B cell (primary cell): ENCODE measurements around the gene ZNF669. TPM values are rescaled to one million over a fixed set of nuclear protein-coding genes. Genes with fewer than 3 reads are reported as not detected.

Source experiments
- ATAC-seq: fragments of 200-7000 bp; cut with Tn5 transposase; one replicate; pipeline ENCODE4 v1.10.0; 2021; ENCODE audit warnings: low read depth, mild to moderate bottlenecking, moderate number of reproducible peaks, moderate library complexity
- CTCF ChIA-PET: fragments of 350-600 bp; sonication (Branson Sonifier 250); formaldehyde crosslinking; loops from one replicate; lab custom pipeline; 2021; ENCODE audit warnings: antibody characterized with exemption, inconsistent platforms; lab: Charles Lee
- POLR2A ChIA-PET: fragments of 350-600 bp; sonication (Branson Sonifier 250); formaldehyde crosslinking; loops from one replicate; lab custom pipeline; 2021; ENCODE audit warnings: antibody characterized with exemption; lab: Charles Lee
- DNase-seq: peaks from one replicate; pipeline ENCODE4 v3.0.0; 2013
- H2AFZ ChIP-seq: 2 replicates; pipeline ENCODE4 v1.6.1; 2012; ENCODE audit warnings: mild to moderate bottlenecking, low read depth, low read length; ENCODE audit not compliant: insufficient read depth, poor library complexity, severe bottlenecking
- H3K27ac ChIP-seq, 2 donors: 1 replicate in 1 of 2; 2 replicates in 1 of 2; pipeline ENCODE4 v1.5.1; 2012 to 2013; ENCODE audit warnings: low read length in 2 of 2, mild to moderate bottlenecking in 2 of 2, moderate library complexity in 1 of 2
- H3K27me3 ChIP-seq, 4 experiments: fragments of 200-600 bp in 1 of 4; sonication (generic) in 1 of 4; replicated peaks in 1 of 4; 1 replicate in 2 of 4; 2 replicates in 2 of 4; pipeline versions ENCODE4 v1.6.1 to v1.7.0; 2013 to 2016; ENCODE audit warnings: low read length in 3 of 4, mild to moderate bottlenecking in 2 of 4, mixed read lengths in 1 of 4, moderate library complexity in 1 of 4; ENCODE audit not compliant: insufficient read depth in 4 of 4, control insufficient read depth in 3 of 4; ENCODE audit errors: control extremely low read depth in 1 of 4
- H3K36me3 ChIP-seq, 2 experiments: replicated peaks in 1 of 2; 1 replicate in 1 of 2; 2 replicates in 1 of 2; pipeline versions ENCODE4 v1.6.1 to v1.7.1; 2013; ENCODE audit warnings: low read length in 1 of 2; ENCODE audit not compliant: insufficient read depth in 2 of 2, control insufficient read depth in 1 of 2; ENCODE audit errors: control extremely low read depth in 1 of 2, extremely low read depth in 1 of 2
- H3K4me1 ChIP-seq, 2 donors: fragments of 200-600 bp in 1 of 2; sonication (generic) in 1 of 2; 1 replicate in 1 of 2; 2 replicates in 1 of 2; pipeline versions ENCODE4 v1.5.1 to v1.6.1; 2013 to 2017; ENCODE audit warnings: low read length in 2 of 2; ENCODE audit not compliant: control insufficient read depth in 2 of 2, insufficient read depth in 2 of 2
- H3K4me2 ChIP-seq: replicated peaks from 2 replicates; pipeline ENCODE3; 2012; ENCODE audit warnings: mild to moderate bottlenecking, low read depth, low read length; ENCODE audit not compliant: poor library complexity, severe bottlenecking
- H3K4me3 ChIP-seq, 5 experiments: fragments of 200-600 bp in 1 of 5; sonication (generic) in 1 of 5; 1 replicate in 3 of 5; 2 replicates in 2 of 5; pipeline versions ENCODE4 v1.5.1 to v1.7.0; 2011 to 2016; ENCODE audit warnings: low read length in 4 of 5, mild to moderate bottlenecking in 4 of 5, low read depth in 2 of 5, control low read depth in 1 of 5, moderate library complexity in 1 of 5; ENCODE audit not compliant: insufficient read depth in 1 of 5; ENCODE audit errors: control extremely low read depth in 1 of 5, extremely low read depth in 1 of 5
- H3K79me2 ChIP-seq: fragments of 200-600 bp; sonication (generic); one replicate; pipeline ENCODE4 v1.6.0; 2016; ENCODE audit warnings: low read length; ENCODE audit not compliant: control insufficient read depth, insufficient read depth
- H3K9ac ChIP-seq: fragments of 200-600 bp; sonication (generic); 2 replicates; pipeline ENCODE4 v1.6.1; 2017; ENCODE audit warnings: mild to moderate bottlenecking, low read length, moderate library complexity
- H3K9me3 ChIP-seq, 3 donors: one replicate each; pipeline versions ENCODE4 v1.6.1 to v1.7.1; 2013; ENCODE audit warnings: low read length in 2 of 3; ENCODE audit not compliant: control insufficient read depth in 2 of 3, insufficient read depth in 1 of 3; ENCODE audit errors: control extremely low read depth in 1 of 3
- H4K20me1 ChIP-seq: 2 replicates; pipeline ENCODE4 v1.6.0; 2012; ENCODE audit warnings: mild to moderate bottlenecking, low read length; ENCODE audit not compliant: insufficient read depth, control insufficient read depth, poor library complexity, severe bottlenecking
- H3K27ac Mint-ChIP-seq: one replicate; pipeline ENCODE4 v1.8.0; 2021; ENCODE audit warnings: mixed read lengths
- H3K27me3 Mint-ChIP-seq: one replicate; pipeline ENCODE4 v1.8.0; 2021; ENCODE audit warnings: mixed read lengths
- H3K4me1 Mint-ChIP-seq: one replicate; pipeline ENCODE4 v1.8.0; 2021; ENCODE audit warnings: mixed read lengths
- H3K4me3 Mint-ChIP-seq: one replicate; pipeline ENCODE4 v1.8.0; 2021; ENCODE audit warnings: mixed read lengths
- H3K9me3 Mint-ChIP-seq: one replicate; pipeline ENCODE4 v1.8.0; 2022; ENCODE audit warnings: mixed read lengths; ENCODE audit not compliant: insufficient read depth
- CTCF ChIP-seq: fragments of 200-600 bp; IDR thresholded peaks from one replicate; pipeline ENCODE4 v1.8.0; 2022; ENCODE audit warnings: antibody characterized with exemption, mild to moderate bottlenecking
- EZH2 ChIP-seq: IDR thresholded peaks from 2 replicates; pipeline ENCODE4 v1.6.1; 2012; ENCODE audit warnings: borderline replicate concordance, low read depth, mild to moderate bottlenecking, moderate library complexity, low read length; ENCODE audit not compliant: insufficient read depth, poor library complexity, severe bottlenecking
- WGBS: methylation state at CpG from one replicate; pipeline ENCODE4 v1.1.5; 2013; ENCODE audit warnings: missing lambda C conversion rate; ENCODE audit not compliant: insufficient coverage; 5-methylcytosine and 5-hydroxymethylcytosine counted together
- intact Hi-C: fragments of 100-400 bp; cut with micrococcal nuclease; formaldehyde crosslinking; loops from one replicate; pipeline ENCODE4 v1.10.0; 2022
- polyA plus RNA-seq: library from polyadenylated mRNA; depleted of rRNA; stranded (reverse); fragments of >200 nt; gene quantifications from 2 replicates; pipeline ENCODE4 v1.2.3, GENCODE V29; 2012
- total RNA-seq, 2 donors: library from RNA; stranded (reverse); fragments of 120-200 nt in 1 of 2; gene quantifications; 1 replicate in 1 of 2; 2 replicates in 1 of 2; pipeline versions ENCODE4 v1.2.3 to v1.2.4, GENCODE V29; 2013 to 2022

The ZNF669 gene
- total and polyA plus RNA-seq, 2 donors (not counting 1 experiment from before 2014, with no cell fraction given), result 16.3 to 20.8 TPM

DNA sequence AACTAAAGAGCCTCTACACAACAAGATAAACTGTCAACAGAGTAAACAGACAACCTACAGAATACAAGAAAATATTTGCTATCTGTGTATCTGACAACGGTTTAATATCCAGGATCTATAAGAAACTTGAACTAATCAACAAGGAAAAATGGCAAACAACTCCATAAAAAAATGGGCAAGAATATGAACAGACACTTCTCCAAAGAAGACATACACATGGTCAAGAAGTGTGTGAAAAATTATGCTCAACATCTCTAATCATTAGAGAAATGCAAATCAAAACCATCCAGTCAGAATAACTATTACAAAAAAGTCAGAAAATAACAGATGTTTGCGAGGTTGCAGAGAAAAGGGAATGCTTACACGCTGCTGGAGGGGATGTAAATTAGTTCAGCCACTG, 33.5 kb downstream of the ZNF669 start:
- H3K9ac ChIP-seq, result no peak overlapping the region
- H3K9me3 ChIP-seq, result peaks cover 2 to 21% (median 7%) of the 10 kb centered on the region in 3 donors
- no peak overlapping the region for H3K4me2 ChIP-seq
- no peaks in the 10 kb centered on the region for H3K36me3 ChIP-seq
- Mint-ChIP-seq H3K27me3 (no peaks in the 10 kb centered on the region), H3K4me3 (no peak overlapping the region), H3K27ac (no peak overlapping the region), H3K9me3 (peaks cover 14% of the 10 kb centered on the region), H3K4me1 (peaks cover 6% of the 10 kb centered on the region)
- H3K27ac ChIP-seq, result no peak overlapping the region
- peaks cover 41% of the 10 kb centered on the region for H3K79me2 ChIP-seq
- no peak overlapping the region for H3K4me3 ChIP-seq
- POLR2A ChIA-PET, result no interaction called here
- no peaks in the 10 kb centered on the region for H4K20me1 ChIP-seq
- no CpG with 5 or more reads among the region's 3 CpGs for WGBS
- intact Hi-C loops, result no loop called here
- H3K4me1 ChIP-seq, result no peaks in the 10 kb centered on the region
- TF ChIP-seq EZH2 (no peak), CTCF (no peak)
- ATAC-seq, result no peak
- H3K27me3 ChIP-seq, result no peaks in the 10 kb centered on the region
- no peak overlapping the region for H2AFZ ChIP-seq
- CTCF ChIA-PET, result no interaction called here
- DNase-seq, result no peak

DNA sequence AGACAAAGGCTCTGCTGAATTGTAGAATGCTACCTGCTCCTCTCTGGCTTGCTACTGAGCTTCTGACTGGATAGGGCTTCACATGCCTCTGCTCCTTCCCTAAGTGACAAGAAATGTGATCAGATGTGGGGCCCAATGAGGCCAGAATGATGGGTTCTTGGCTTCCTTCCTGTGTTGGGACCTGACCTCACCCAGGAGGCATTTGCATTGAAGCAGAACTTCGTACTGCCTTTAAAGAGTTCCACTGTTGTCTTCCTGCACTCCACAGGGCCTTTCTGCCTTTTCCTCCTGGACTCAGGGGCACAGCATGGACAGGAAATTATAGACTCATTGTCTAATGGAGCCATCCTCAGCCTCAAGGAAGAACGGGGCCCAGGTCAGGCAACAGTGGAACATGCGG, 39.9 kb downstream of the ZNF669 start:
- intact Hi-C loops, result no loop called here
- ATAC-seq, result no peak
- Mint-ChIP-seq H3K9me3 (peaks cover 10% of the 10 kb centered on the region), H3K4me1 (peaks cover 17% of the 10 kb centered on the region), H3K27me3 (no peaks in the 10 kb centered on the region), H3K27ac (no peak overlapping the region), H3K4me3 (no peak overlapping the region)
- Histone ChIP-seq H3K27me3 (no peaks in the 10 kb centered on the region), H3K9ac (no peak overlapping the region), H3K36me3 (no peaks in the 10 kb centered on the region), H3K4me1 (peaks cover 0 to 3% of the 10 kb centered on the region in 2 donors), H3K27ac (no peak overlapping the region), H2AFZ (no peak overlapping the region), H3K4me2 (no peak overlapping the region), H3K79me2 (peaks cover 73% of the 10 kb centered on the region), H4K20me1 (peaks cover 7% of the 10 kb centered on the region), H3K4me3 (no peak overlapping the region), H3K9me3 (peaks cover 8 to 41% (median 13%) of the 10 kb centered on the region in 3 donors)
- POLR2A ChIA-PET, result no interaction called here
- TF ChIP-seq CTCF (no peak), EZH2 (no peak)
- WGBS, result 95% methylated on average over 3 of the region's 3 CpGs
- CTCF ChIA-PET, result no interaction called here
- no peak for DNase-seq
